Adrenal gland (tissue), 5 donors: ENCODE results near the gene TBX15.

Source experiments
- POLR2A ChIP-seq, 2 donors: fragments of 450-650 bp; IDR thresholded peaks; one replicate each; pipeline ENCODE4 v1.6.1; 2017; ENCODE audit warnings: antibody characterized with exemption in 2 of 2, mild to moderate bottlenecking in 2 of 2, moderate library complexity in 1 of 2
- TF ChIP-seq, protein P1 (sequence below), 6 experiments: fragments of 450-650 bp in 4 of 6; fragments of 200-600 bp in 2 of 6; sonication (generic) in 1 of 6; IDR thresholded peaks; 1 replicate in 5 of 6; 2 replicates in 1 of 6; pipeline versions ENCODE4 v1.5.1 to v1.8.0; 2016 to 2021; ENCODE audit warnings: antibody characterized with exemption in 6 of 6, mild to moderate bottlenecking in 2 of 6, moderate library complexity in 1 of 6
- donor health status: DM: no; HTN: no; CAD: no.

- TF ChIP-seq, protein P1, sequence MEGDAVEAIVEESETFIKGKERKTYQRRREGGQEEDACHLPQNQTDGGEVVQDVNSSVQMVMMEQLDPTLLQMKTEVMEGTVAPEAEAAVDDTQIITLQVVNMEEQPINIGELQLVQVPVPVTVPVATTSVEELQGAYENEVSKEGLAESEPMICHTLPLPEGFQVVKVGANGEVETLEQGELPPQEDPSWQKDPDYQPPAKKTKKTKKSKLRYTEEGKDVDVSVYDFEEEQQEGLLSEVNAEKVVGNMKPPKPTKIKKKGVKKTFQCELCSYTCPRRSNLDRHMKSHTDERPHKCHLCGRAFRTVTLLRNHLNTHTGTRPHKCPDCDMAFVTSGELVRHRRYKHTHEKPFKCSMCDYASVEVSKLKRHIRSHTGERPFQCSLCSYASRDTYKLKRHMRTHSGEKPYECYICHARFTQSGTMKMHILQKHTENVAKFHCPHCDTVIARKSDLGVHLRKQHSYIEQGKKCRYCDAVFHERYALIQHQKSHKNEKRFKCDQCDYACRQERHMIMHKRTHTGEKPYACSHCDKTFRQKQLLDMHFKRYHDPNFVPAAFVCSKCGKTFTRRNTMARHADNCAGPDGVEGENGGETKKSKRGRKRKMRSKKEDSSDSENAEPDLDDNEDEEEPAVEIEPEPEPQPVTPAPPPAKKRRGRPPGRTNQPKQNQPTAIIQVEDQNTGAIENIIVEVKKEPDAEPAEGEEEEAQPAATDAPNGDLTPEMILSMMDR (IDR thresholded peaks at IDR 0.05) = no peak
- TF ChIP-seq POLR2A (IDR thresholded peaks at IDR 0.05) = no peak
These were observed 19.2 kb upstream of the TBX15 start for GRCh38 chr1:119007339-119007669.
